Stimulated activated CD4-positive, alpha-beta T cell treated with anti-CD3 and anti-CD28 coated beads, Interleukin-12 subunit alpha, Interleukin-12 subunit beta, amount 100 ng/mL, for 24 hours (primary cell): ENCODE measurements around the gene LIN37.

Experiments
- DNase-seq, 2 experiments: peaks; one replicate each; pipeline ENCODE4 v3.0.0-alpha.2; 2020; ENCODE audit warnings: low read depth in 2 of 2

The LIN37 gene

GRCh38 chr19:35734889-35735288 lies 13.5 kb upstream of the LIN37 start:
- DNase-seq: no peak

- DNase-seq: no peak
Measured at GRCh38 chr19:35736913-35737886, 11.2 kb upstream of the LIN37 start.

- no peak for DNase-seq
Measured at GRCh38 chr19:35738021-35738886, 10.1 kb upstream of the LIN37 start.

- DNase-seq: no peak
Measured at GRCh38 chr19:35738887-35739229, 9.5 kb upstream of the LIN37 start.

GRCh38 chr19:35739275-35740107 lies 8.9 kb upstream of the LIN37 start:
- no peak for DNase-seq

- DNase-seq: no peak
Measured at GRCh38 chr19:35740108-35740422, 8.3 kb upstream of the LIN37 start.

- peak; percentile 88 to 96 for DNase-seq
Measured at GRCh38 chr19:35740423-35741202, 7.8 kb upstream of the LIN37 start.

GRCh38 chr19:35741203-35741515 lies 7.2 kb upstream of the LIN37 start:
- no peak for DNase-seq

GRCh38 chr19:35742121-35742724 lies 6.2 kb upstream of the LIN37 start, which contains the start of gene IGFLR1:
Gene IGFLR1 (minus strand): TSS chr19:35742452. CDS start chr19:35741180, 1,272 bp downstream.
- peak; percentile 50 to 61 for DNase-seq

- DNase-seq: no peak
Measured at GRCh38 chr19:35743640-35744429, 4.5 kb upstream of the LIN37 start.

GRCh38 chr19:35744430-35745327 lies 3.7 kb upstream of the LIN37 start:
- DNase-seq: peak; percentile 89 to 91

- DNase-seq: peak; percentile 89 to 91
Measured at GRCh38 chr19:35745328-35746086, 2.9 kb upstream of the LIN37 start, which contains the start of the genes PSENEN and U2AF1L4. Gene PSENEN (plus strand): TSS chr19:35745651. CDS start chr19:35745931, 280 bp downstream. Gene U2AF1L4 (minus strand): TSS chr19:35745418. CDS start chr19:35745391, 27 bp downstream.

GRCh38 chr19:35746087-35746462 lies 2.3 kb upstream of the LIN37 start:
- DNase-seq: no peak

- DNase-seq: no peak
Measured at GRCh38 chr19:35746531-35746930, 1.8 kb upstream of the LIN37 start.

GRCh38 chr19:35750167-35750566 lies 1.8 kb downstream of the LIN37 start:
- no peak for DNase-seq

GRCh38 chr19:35751839-35752745 lies 3.7 kb downstream of the LIN37 start:
- no peak for DNase-seq
